ENCODE measurements around the gene PLEKHG5. TPM values are rescaled to one million over a fixed set of nuclear protein-coding genes. Genes with fewer than 3 reads are reported as not detected.
A peak's percentile ranks its signal among the peaks of the same experiment; 100 is the strongest.

Gene PLEKHG5
- total RNA-seq, 1 donor from 2014 or later, result 23.3 TPM

DNA sequence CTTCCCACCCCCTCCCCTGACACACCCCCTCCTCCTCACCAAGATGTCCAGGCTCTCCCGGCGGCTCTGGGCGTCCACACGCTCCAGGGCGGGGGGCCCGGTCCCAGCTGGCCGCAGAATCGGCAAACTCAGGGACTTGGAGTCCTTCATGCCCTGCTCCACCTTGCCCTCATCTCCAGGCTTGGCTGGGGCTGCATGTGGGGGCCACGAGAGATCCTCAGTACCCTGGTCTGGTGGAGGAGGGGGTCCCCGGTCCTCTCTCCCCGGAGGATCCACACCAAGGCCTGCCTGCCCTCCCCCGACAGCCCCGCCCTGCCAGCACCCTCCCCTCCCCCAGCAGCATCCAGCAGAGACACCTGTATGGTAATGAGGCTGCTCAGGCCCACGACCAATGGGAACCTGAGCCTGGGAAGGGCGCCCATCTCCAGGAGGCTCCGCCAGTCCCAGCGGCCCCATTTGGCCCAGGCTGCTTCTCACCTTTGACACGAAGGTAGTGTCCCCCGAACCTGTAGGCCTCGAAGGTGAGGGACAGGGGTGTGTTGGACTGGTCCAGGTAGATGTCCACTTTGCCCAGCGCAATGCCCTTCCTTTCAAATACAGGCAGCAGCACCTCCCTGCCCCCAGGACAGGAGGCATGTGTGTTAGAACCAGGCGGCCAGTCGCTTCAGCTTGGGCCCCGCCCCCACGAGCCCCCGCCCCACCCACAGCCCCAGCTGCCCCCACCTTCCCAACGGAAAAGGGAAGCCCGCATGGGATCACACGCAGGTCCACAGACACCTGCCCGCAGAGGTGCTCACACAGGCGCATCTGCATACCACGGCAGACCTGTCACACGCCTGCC lies 17.3 kb downstream of the PLEKHG5 start:
- DNase-seq (ENCODE audit: low read depth), result no peak
- TF ChIP-seq, protein P1, sequence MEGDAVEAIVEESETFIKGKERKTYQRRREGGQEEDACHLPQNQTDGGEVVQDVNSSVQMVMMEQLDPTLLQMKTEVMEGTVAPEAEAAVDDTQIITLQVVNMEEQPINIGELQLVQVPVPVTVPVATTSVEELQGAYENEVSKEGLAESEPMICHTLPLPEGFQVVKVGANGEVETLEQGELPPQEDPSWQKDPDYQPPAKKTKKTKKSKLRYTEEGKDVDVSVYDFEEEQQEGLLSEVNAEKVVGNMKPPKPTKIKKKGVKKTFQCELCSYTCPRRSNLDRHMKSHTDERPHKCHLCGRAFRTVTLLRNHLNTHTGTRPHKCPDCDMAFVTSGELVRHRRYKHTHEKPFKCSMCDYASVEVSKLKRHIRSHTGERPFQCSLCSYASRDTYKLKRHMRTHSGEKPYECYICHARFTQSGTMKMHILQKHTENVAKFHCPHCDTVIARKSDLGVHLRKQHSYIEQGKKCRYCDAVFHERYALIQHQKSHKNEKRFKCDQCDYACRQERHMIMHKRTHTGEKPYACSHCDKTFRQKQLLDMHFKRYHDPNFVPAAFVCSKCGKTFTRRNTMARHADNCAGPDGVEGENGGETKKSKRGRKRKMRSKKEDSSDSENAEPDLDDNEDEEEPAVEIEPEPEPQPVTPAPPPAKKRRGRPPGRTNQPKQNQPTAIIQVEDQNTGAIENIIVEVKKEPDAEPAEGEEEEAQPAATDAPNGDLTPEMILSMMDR (conservative IDR thresholded peaks at IDR 0.05; ENCODE audit: low read depth, low read length), result no peak
- H3K4me3 ChIP-seq (ENCODE audit: low read depth, low read length), result no peak overlapping the region

DNA sequence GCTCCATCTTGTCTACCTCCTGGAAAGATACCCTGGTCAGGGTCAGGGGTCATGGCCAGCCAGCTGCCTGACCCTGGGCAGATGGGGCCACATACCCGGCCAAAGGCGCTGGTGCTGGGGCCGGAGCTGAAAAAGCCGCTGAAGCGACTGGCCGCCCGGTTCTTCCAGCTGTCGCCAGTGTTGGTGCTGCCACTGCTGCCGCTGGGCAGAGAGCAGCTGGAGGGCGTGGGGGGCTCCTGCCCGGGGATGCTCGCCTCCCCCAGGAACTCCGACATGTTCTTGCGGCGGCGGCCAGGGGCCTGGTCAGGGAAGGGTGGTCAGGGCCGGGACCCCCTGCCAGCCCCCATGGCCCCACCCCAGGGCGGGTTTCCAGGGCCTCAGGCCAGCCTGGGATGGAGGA lies 18.3 kb downstream of the PLEKHG5 start:
- H3K4me3 ChIP-seq (ENCODE audit: low read depth, low read length), result no peak overlapping the region
- no peak for DNase-seq (ENCODE audit: low read depth)
- TF ChIP-seq, protein P1 (conservative IDR thresholded peaks at IDR 0.05; ENCODE audit: low read depth, low read length), result no peak

DNA sequence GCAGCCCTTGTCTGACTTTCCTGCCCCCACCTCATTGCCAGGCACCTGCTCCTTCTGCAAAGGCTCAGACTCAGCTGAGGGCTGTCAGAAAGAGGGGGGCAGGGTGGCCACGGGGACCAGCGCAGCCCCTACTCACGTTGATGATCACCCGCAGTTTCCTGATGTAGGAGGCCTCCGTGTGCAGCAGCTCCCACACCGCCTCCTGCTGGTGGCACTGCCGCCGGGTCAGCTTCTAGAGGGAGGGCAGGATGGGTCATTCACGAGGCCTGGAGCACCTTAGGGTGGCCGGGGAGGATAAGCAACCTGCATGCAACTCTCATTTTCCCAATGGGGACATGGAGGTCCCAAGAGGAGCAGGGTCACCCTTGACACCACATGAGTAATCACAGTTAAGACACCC lies 19.1 kb downstream of the PLEKHG5 start:
- TF ChIP-seq, protein P1 (conservative IDR thresholded peaks at IDR 0.05; ENCODE audit: low read depth, low read length), result peak; percentile 42
- no peak overlapping the region for H3K4me3 ChIP-seq (ENCODE audit: low read depth, low read length)
- no peak for DNase-seq (ENCODE audit: low read depth)

DNA sequence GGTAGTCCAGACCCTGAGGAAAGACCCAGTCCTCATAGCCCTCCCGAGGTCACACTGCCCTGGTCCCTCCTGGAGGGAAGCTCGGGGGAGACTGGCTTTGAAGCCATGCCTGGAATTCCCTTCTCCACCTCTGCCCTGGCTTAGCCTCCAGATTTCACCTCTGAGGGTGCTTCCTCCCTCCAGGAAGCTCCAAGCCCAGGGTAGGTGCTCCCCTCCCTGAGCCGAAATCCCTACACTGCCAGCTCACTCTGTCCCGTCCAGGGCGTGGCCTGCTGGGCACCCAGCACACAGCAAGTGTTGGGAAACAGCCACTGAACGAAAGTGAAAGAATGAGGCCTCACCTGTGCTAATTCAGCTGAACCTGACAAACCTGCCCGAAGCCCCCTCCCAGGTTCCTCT lies 19.5 kb downstream of the PLEKHG5 start:
- H3K4me3 ChIP-seq (ENCODE audit: low read depth, low read length), result no peak overlapping the region
- no peak for DNase-seq (ENCODE audit: low read depth)
- TF ChIP-seq, protein P1 (conservative IDR thresholded peaks at IDR 0.05; ENCODE audit: low read depth, low read length), result no peak

DNA sequence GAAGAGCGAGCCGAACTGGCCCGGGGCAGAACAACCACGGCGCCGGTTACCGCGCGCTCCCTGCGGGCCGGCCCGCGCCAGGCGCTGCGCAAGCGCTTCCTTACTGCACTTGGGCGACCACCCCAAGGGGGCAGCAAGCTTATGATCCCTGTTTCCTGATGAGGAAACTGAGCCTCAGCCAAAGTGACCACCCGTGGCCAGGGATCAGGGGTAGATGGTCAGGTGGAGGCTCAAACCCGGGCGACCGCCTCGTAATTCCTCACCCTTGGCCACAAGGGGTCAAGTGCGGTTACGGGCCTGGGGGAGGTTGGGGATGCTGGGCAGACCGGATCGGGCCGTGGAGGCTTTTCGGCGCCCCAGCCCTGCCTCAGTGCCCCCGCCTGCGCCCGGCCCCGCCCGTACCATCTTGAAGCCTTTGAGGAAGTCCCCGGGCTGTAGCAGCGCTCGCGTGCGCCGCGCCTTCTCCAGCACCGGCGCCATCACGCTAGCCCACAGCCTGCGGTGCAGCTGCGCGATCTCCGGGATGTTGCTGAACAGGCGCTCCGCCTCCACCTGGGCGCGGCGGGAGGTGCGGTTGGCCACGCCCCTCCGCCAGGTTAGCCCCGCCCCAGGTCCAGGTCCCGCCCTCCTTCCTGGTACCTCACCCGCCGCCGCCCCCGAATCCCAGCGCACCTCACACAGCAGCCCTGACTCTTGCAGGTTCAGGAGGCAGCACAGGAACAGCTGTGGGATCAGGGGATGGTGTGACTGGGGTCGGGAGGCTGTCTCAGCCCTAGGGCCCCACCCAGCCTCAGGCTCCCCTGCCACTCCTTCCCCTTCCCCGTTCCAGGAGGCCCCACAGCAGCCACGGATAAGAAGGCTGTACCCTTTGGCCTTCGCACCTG lies 20.1 kb downstream of the PLEKHG5 start:
- TF ChIP-seq, protein P1 (conservative IDR thresholded peaks at IDR 0.05; ENCODE audit: low read depth, low read length), result no peak
- no peak for DNase-seq (ENCODE audit: low read depth)
- H3K4me3 ChIP-seq (ENCODE audit: low read depth, low read length), result no peak overlapping the region

DNA sequence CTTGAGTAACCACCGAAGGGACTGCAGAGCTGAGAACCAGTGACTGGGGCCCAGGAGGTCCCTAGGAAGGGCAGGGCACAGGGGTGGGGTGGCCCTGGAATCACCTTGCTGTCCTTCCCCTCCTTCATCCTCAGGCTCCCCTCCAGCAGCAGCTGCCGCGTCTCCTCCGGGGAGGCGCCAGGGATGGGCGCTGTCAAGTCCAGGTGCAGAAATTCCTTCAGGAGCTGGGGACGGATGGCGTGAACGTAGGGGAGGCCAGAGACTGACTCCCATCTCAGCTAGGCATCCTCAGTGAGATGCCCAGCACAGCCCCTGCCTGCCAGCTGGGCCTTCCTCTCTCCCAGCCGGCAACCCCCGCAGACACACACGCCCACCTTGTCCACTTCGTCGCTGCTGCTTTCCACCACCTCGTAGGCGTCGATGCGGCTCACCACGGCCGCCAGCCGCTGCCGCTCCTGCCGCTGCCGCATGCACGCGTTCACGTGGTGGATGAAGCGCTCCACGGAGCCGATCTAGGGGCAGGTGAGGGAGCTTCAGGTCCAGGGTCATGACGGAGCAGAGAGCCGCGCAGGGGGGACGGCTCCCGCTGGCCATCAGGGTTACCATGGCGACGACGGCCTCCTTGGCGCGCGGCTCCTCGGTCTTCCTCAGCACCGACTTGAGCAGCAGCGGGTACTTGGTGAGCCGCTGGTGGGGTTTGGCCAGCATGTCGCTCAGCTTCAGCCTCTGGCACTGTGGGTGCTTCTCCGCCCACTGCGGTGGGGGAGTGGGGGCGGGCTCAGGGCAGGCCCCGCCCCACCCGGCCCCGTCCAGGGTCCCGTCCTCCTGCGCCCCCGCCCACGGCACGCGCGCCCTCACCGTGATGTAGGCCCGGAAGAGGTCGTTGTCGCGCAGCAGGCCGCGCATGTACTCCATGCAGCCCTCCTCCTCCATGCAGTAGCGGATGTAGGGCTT lies 21.1 kb downstream of the PLEKHG5 start:
- no peak for DNase-seq (ENCODE audit: low read depth)
- TF ChIP-seq, protein P1 (conservative IDR thresholded peaks at IDR 0.05; ENCODE audit: low read depth, low read length), result no peak
- no peak overlapping the region for H3K4me3 ChIP-seq (ENCODE audit: low read depth, low read length)

Data from epithelial cell of proximal tubule (primary cell).